Small intestine (tissue), 7 donors: ENCODE data around the gene CYP1A2. TPM values are rescaled to one million over a fixed set of nuclear protein-coding genes. Genes with fewer than 3 reads are reported as not detected.

Experiments
- DNase-seq, 2 donors: peaks; one replicate each; pipeline versions ENCODE4 v3.0.0 to v3.0.0-alpha.2; 2013
- FAIRE-seq: peaks from 2 replicates; lab custom pipeline; 2012; peaks lifted over from hg19 to GRCh38; lab: Jason Lieb, UNC
- H3K27ac ChIP-seq, 3 donors: one replicate each; pipeline ENCODE4 v1.5.1; 2013; ENCODE audit warnings: low read length in 2 of 3, mild to moderate bottlenecking in 2 of 3, control low read depth in 1 of 3, inconsistent platforms in 1 of 3, low read depth in 1 of 3, moderate library complexity in 1 of 3
- H3K27me3 ChIP-seq, 3 donors: one replicate each; pipeline ENCODE4 v1.6.1; 2013; ENCODE audit warnings: low read length in 3 of 3, inconsistent platforms in 1 of 3; ENCODE audit not compliant: control insufficient read depth in 3 of 3, insufficient read depth in 3 of 3
- H3K36me3 ChIP-seq, 3 donors: one replicate each; pipeline ENCODE4 v1.6.1; 2013; ENCODE audit warnings: low read length in 3 of 3, inconsistent platforms in 1 of 3, low read depth in 1 of 3, mild to moderate bottlenecking in 1 of 3, moderate library complexity in 1 of 3; ENCODE audit not compliant: control insufficient read depth in 3 of 3, insufficient read depth in 2 of 3
- H3K4me1 ChIP-seq, 3 donors: one replicate each; pipeline ENCODE4 v1.6.1; 2013; ENCODE audit warnings: low read length in 2 of 3, inconsistent platforms in 1 of 3, low read depth in 1 of 3, mild to moderate bottlenecking in 1 of 3, moderate library complexity in 1 of 3; ENCODE audit not compliant: control insufficient read depth in 3 of 3, insufficient read depth in 2 of 3
- H3K4me3 ChIP-seq, 3 donors: one replicate each; pipeline ENCODE4 v1.5.1; 2013; ENCODE audit warnings: low read length in 3 of 3, control low read depth in 1 of 3, inconsistent platforms in 1 of 3, low read depth in 1 of 3, mild to moderate bottlenecking in 1 of 3, moderate library complexity in 1 of 3
- H3K9me3 ChIP-seq, 2 donors: one replicate each; pipeline ENCODE4 v1.6.1; 2013; ENCODE audit warnings: low read depth in 1 of 2, low read length in 1 of 2; ENCODE audit not compliant: control insufficient read depth in 2 of 2, insufficient read depth in 1 of 2
- WGBS, 3 donors: extraction: QIAGEN DNeasy Blood & Tissue Kit; methylation state at CpG; one replicate each; pipeline ENCODE4 v1.1.7; 2013; 5-methylcytosine and 5-hydroxymethylcytosine counted together
- polyA plus RNA-seq, 4 donors: library from polyadenylated mRNA; stranded (reverse) in 3 of 4; unstranded in 1 of 4; fragments of 200-250 nt in 3 of 4; fragments of 120-200 nt in 1 of 4; gene quantifications; one replicate each; pipeline versions ENCODE4 v1.2.1 to v1.2.3, GENCODE V29; 2013
- donor health status: healthy with polysubstance abuse.
- donor health status: control.
- donor health status: control.
- donor health status: Bipolar disorder and iron deficiency.
- donor health status: healthy.

Gene CYP1A2
- polyA plus RNA-seq, 4 donors, result not detected

DNA sequence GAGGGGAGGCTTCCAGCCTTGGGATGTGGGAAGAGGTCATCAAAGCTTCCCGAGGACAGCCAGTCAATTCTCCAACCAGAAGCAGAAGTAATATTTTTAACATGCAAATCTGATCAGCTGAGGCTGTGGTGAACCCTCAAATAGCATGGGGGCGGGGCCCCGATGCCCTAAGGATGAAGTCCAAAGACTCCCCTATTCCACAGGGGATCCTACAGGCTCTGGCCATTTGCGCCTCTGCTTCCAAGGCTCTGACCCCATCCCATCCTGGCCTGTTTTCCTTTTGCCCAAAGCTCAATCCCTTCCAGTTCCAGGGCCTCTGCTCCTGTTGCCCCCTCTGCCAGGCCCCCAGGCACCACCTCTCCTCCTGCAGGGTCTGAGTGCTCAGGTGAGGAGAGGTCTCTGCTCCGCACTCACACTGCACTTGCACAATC is 26.5 kb downstream of the CYP1A2 start:
- Histone ChIP-seq H3K9me3 (no peaks in the 10 kb centered on the region), H3K36me3 (peaks cover 0 to 3% (median 0%) of the 10 kb centered on the region in 3 donors), H3K27ac (no peak overlapping the region), H3K4me1 (peaks cover 8 to 54% (median 14%) of the 10 kb centered on the region in 3 donors), H3K27me3 (no peaks in the 10 kb centered on the region), H3K4me3 (no peak overlapping the region)
- FAIRE-seq (no peak), DNase-seq (no peak)
- 57 to 66% (median 60%) methylated on average over 5 of the region's 5 CpGs for WGBS, 3 donors

DNA sequence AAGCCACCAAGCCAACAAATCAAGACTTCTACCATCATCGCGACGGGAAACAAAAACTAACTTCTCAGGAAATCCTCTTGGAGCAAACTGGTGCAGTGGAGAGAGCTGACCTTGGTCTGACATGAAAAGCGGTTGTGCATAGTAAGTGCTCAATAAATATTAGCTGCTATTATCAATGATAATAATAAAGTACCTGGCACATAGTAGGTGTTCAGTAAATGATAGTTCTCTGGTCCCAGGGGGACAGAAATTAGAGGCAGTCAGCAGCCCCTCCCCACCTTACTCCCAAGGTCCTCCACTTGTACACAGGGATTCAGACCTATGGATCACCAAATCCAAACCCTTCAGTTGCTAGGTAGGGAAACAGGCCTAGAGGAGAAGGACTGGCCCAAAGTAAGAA is 27.2 kb downstream of the CYP1A2 start:
- Histone ChIP-seq H3K36me3 (peaks cover 0 to 3% (median 0%) of the 10 kb centered on the region in 3 donors), H3K9me3 (no peaks in the 10 kb centered on the region), H3K4me3 (no peak overlapping the region), H3K27ac (no peak overlapping the region), H3K27me3 (no peaks in the 10 kb centered on the region), H3K4me1 (peaks cover 11 to 61% (median 14%) of the 10 kb centered on the region in 3 donors)
- DNase-seq, result no peak
- 79 to 91% (median 85%) methylated on average over 4 of the region's 4 CpGs for WGBS, 3 donors
- no peak for FAIRE-seq

DNA sequence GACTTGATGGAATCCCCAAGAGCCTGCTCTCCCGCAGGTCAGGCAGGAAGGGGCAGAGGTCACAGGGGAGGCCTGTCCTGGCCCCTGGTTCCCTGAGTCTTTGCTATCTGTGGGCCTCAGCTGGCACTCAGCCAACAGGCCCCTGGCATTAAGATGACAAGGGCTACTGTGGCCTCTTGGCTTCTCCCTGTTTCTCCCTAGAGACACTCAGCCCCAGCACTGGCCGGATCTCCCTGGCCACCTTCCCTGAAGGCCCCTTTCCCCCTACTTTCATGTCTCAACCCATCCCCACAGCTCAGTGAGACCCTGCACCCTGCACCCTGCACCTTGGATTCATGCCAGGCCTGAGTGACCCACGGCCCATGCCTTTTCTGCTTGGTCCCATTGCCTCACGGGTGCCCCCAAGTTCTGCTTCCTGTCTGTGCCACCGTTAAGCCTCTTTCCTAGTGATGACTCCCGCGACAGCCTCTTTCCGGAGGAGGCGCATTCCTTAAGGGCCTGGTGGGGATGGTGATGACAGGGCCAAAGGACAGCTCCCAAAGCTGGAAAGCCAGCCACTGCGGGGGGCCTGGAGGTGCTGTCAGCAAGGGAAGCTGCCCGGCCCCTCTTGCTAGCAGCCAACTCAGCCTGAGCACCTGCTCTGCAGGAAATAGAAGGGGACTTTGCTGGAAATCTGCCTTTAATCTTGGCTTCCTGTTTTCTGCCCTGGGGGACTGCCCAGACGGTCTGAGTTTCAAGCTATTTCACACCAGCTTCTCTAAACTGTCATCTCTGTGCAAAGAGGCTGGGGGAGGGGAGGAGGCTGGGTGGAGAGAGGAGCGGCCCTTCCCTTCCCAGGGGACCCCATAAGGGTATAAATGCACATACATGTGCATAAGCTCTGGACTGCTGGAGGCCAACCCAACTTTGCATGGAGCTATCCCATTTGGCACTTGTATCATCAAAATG is 28.4 kb downstream of the CYP1A2 start:
- FAIRE-seq (no peak), DNase-seq (peak in 1 of 2 donors; percentile 43)
- H3K27ac ChIP-seq, result peak overlapping the region; percentile 8 to 73 (median 16)
- H3K27me3 ChIP-seq, result no peaks in the 10 kb centered on the region
- peaks cover 12 to 70% (median 18%) of the 10 kb centered on the region in 3 donors for H3K4me1 ChIP-seq
- no peaks in the 10 kb centered on the region for H3K9me3 ChIP-seq
- no peak overlapping the region for H3K4me3 ChIP-seq
- H3K36me3 ChIP-seq, result peaks cover 0 to 3% (median 0%) of the 10 kb centered on the region in 3 donors
- WGBS, 3 donors, result 20 to 35% (median 31%) methylated on average over 13 of the region's 13 CpGs

DNA sequence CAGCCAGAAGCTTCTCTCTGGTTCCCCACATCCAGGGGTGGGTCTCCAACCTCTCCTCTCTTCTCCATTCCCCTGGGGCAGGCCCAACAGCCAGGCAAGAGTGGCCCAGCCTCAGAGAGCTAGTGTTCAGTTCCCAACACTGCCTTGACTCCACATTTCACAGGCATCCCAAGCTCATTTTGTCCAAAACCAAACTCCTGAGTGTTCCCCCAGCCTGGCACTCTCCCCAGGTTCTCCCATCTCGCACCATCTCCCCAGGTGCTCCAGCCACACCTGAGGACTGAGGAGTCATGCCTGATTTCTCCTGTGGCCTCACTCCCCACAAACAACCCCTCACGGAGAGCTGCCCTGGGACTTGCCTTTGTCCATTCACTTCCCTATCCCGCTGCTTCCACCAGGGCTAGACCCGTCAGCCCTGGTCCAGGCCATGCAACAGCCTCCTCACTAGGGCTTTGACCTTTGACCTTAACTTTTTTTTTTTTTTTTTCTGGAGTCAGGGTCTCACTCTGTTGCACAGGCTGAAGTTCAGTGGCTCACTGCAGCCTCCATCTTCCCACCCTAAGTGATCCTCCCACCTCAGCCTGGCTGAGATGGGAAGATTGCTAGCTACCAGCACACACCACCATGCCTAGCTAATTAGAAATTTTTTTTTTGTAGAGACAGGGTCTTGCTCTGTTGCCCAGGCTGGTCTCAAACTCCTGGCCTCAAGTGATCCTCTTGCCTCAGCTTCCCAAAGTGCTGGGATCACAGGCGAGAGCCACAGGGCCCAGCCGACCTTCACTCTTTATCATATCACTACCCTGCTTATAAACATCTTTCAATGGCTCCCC is 29.3 kb downstream of the CYP1A2 start:
- DNase-seq (no peak), FAIRE-seq (no peak)
- 37 to 55% (median 50%) methylated on average over 6 of the region's 6 CpGs for WGBS, 3 donors
- H3K27me3 ChIP-seq, result no peaks in the 10 kb centered on the region
- no peak overlapping the region for H3K4me3 ChIP-seq
- no peaks in the 10 kb centered on the region for H3K9me3 ChIP-seq
- peaks cover 12 to 71% (median 18%) of the 10 kb centered on the region in 3 donors for H3K4me1 ChIP-seq
- H3K36me3 ChIP-seq, result peaks cover 0 to 3% (median 0%) of the 10 kb centered on the region in 3 donors
- peak overlapping the region in 2 of 3 donors; percentile 35 to 73 for H3K27ac ChIP-seq

DNA sequence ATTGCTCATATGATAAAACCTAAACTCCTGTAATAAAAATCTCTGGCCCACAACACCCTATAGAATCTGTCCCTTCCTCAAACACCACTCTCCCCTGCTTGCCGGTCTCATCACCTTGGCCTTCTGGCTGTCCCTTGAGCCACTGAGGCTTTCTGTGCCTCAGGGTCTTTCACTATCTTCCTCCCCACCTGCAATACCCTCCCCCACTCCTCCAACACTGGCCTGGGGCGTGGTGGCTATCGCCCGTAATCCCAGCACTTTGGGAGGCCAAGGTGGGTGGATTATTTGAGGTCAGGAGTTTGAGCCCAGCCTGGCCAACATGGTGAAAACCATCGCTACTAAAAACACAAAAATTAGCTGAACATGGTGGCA is 29.9 kb downstream of the CYP1A2 start:
- Histone ChIP-seq H3K4me3 (no peak overlapping the region), H3K9me3 (no peaks in the 10 kb centered on the region), H3K36me3 (peaks cover 0 to 7% (median 0%) of the 10 kb centered on the region in 3 donors), H3K27me3 (no peaks in the 10 kb centered on the region), H3K27ac (peak overlapping the region in 2 of 3 donors; percentile 27 to 35), H3K4me1 (peaks cover 12 to 72% (median 17%) of the 10 kb centered on the region in 3 donors)
- WGBS, 3 donors, result 61 to 76% (median 76%) methylated on average over 5 of the region's 5 CpGs
- DNase-seq (no peak), FAIRE-seq (no peak)

DNA sequence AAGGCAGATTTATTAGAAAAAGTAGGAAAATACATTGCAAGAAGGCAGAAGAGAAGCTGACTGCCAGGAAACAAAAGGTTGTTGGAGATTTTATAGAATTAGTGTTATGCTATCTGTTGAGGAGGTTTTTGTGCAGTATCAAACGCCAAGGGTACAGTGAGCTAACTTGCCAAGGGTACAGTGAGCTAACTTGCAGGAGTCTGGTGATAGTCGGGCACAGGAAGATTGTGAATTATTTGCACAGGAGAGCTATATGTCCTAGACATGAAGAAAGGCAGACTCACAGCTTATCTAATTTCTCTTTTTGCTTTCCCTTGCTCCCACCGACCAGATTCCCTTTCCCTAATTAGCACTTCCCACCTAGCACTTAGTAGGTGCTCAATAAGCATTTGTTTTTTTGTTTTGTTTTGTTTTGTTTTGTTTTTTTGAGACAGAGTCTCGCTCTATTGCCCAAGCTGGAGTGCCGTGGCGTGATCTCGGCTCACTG is 30.6 kb downstream of the CYP1A2 start:
- FAIRE-seq, result no peak
- Histone ChIP-seq H3K27ac (peak overlapping the region in 1 of 3 donors; percentile 14), H3K4me1 (peaks cover 12 to 72% (median 22%) of the 10 kb centered on the region in 3 donors), H3K27me3 (no peaks in the 10 kb centered on the region), H3K36me3 (peaks cover 0 to 13% (median 0%) of the 10 kb centered on the region in 3 donors), H3K9me3 (no peaks in the 10 kb centered on the region), H3K4me3 (no peak overlapping the region)
- WGBS, 3 donors, result 38 to 49% (median 43%) methylated on average over 7 of the region's 7 CpGs
- no peak for DNase-seq

DNA sequence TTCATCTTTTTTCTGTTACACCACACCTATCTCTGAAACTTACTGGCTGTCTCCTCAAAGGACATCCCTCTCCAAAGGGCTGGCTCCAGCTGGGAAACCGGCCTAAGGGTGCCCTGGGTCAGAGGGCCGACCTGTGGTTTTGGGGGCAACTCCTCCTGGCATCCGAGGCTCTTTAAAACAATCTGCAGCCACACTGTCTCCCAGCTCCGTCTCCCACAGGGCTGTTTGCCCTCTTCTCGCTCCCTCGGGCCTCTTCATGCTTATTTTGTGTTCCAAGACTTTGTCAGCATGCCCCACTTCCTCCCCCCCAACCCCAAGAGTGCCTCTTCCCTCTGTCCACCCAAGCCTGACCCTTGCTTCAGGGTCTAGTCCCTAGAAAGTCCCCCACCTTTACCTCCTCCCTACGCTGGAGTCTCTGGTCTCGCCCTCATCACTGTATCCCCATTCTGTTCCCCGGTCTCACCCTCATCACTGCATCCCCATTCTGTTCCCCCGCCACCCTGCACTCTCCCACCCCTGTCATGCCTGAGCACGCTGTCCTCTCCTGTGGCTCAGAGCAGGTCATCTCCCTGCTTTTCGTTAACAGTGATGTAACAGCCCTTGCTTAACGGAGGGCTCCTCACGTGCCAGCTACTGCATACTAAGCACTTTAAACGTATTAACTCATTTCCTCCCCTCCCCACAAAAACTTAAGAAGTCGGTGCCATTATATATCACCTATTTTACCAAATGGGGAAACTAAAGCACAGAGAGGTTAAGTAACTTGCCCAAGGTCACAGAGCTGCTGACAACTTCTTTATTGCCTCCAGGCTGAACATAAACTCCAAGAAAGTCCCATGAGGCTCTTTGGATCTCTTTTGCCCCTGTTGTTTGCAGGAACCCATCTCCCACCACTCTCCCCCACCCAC is 32.1 kb downstream of the CYP1A2 start:
- no peak for FAIRE-seq
- peaks cover 0 to 28% (median 0%) of the 10 kb centered on the region in 3 donors for H3K36me3 ChIP-seq
- H3K4me1 ChIP-seq, result peaks cover 12 to 76% (median 29%) of the 10 kb centered on the region in 3 donors
- DNase-seq, result no peak
- no peaks in the 10 kb centered on the region for H3K9me3 ChIP-seq
- no peaks in the 10 kb centered on the region for H3K27me3 ChIP-seq
- peak overlapping the region in 2 of 3 donors; percentile 27 to 84 for H3K4me3 ChIP-seq
- peak overlapping the region; percentile 63 to 81 (median 73) for H3K27ac ChIP-seq
- WGBS, 3 donors, result 15 to 30% (median 19%) methylated on average over 16 of the region's 16 CpGs
